GM20431 (cell line): ENCODE measurements around the gene GPC6.
"Not testable (repeated sequence)": the region's sequence is repeated elsewhere in the genome, so short reads cannot be mapped to it uniquely, and the experiment has no call there.

Experiments used
- in situ Hi-C: fragments of 300-500 bp; cut with MseI, MboI; formaldehyde crosslinking; loops from one replicate; pipeline ENCODE4 v1.15.0; 2020; ENCODE audit warnings: low sequenced_read_pairs; ENCODE audit not compliant: unreplicated experiment

The GPC6 gene

GRCh38 chr13:93309886-93310523 lies 83.4 kb downstream of the GPC6 start:
- in situ Hi-C loops, result no loop called here

DNA sequence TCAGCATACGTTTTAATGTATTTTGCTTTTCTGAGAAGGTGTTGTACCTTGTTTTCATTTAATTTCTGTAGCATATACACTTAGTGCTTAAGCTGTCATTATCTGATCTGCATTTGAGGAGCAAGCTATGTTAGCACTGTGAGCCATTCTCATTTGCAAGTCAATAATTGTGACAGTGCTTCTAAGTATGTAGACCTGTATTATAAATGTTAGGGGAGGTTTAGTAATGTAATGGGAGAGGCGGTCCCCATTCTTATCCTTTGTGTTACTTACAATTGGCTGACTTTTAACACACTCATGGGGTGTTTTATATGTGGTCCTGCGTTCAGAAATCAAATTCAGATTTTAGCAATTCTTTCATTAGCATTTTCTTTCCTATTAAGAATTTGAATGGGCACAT lies 90.2 kb downstream of the GPC6 start:
- in situ Hi-C loops, result no loop called here

DNA sequence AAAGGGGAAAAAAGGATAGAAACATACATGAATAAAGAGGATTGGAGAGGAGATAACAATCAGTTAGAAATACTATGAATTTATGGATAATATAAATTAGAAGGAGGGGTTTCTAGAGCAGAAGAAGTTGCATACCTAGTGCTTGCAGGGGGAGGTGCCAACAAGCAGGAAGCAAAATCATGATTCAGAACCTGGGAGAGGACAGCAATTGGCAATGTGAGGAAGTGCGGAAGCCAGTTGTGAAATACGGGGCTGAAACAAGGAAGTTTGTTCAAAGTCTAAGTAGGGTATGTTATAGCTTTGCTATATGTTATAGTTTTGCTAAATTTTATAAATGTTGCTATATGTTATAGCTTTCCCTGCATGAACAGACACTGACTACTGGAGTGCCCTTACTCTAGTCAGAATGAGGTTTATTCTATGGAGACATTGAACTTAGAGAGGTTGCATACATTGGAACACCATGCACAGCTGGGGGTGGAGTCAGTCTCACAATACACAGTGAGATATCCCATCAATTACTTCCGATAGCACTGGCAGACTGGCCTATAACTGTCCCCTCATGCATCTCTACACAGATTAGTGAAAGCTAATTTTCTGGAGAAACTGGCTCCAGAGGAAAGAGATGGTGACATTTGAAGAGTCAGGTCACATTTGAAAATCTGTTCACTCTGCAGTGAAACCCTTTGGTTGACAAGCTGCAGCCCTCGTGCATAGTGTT lies 92.1 kb downstream of the GPC6 start:
- in situ Hi-C loops, result no loop called here

DNA sequence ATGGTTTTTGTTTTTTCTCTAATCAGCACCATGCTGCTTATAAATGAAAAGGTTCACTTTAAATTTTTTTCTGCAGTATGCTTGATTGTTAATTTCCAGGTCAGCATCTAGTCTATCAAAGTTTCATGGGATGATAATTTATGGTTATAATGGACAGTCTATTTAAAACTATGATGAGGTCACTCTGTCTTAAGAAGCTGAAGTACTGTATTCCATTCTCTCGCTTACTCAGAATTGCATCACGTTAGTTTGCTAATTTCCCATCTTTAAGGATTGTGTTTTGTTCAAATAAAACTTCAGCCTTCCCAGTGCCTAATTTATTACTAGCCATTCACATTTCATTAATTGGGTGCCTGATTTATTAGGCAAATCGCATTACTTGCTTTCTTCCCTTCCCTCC lies 94.3 kb downstream of the GPC6 start:
- in situ Hi-C loops, result no loop called here

DNA sequence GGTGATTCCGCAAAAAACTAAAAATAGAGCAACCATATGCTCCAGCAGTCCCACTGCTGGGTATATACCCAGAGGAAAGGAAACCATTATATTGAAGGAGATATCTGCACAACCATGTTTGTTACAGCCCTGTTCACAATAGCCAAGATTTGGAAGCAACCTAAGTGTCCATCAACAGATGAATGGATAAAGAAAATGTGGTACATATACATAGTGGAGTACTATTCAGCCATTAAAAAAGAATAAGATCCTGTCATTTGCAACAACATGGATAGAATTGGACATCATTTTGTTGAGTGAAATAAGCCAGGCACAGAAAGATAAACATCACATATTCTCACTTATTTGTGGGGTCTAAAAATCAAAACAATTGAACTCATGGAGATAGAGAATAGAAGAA lies 97.3 kb downstream of the GPC6 start:
- in situ Hi-C loops, result not testable (repeated sequence)

DNA sequence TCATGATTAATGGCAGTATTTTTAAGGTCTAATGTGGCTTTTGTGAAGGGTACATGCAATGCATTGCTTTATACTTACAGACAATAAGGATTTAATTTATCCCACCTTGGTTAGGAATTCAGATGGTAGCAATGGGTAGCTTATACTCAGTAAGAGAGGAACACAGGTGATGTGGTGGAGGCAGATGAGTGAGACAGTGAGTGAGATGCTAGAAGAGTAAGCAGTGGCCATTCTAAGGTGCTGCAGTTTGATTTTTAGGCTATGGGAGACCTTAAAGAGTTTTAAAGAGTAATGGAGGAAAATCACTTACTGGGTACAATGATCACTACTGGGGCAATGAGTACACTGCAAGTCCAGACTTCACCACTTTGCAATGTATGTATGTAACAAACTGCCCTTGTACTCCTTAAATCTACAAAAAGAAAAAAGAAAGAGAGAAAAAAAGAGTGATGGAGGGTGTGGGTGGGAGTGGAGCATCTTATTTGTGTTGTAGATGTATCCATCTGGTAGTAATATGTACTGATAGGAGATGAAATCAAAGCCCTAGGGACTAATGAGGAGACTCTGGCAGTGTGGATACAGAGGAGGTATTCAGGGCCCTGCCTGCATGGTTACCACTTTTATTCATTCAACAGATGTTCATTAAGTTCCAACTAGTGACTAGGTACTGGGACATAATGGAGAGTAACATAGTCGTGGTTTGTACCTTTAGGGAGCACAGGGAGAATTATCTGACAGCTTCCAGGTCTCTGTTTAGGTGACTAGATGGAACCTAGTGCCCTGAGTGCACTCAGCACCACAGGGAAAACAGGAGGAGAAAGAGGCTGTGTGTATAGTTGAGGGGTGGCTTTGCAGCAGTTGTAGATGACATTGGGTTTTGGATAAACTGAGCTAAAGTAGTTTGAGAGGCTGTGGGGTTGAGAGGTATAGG lies 99.0 kb downstream of the GPC6 start:
- in situ Hi-C loops, result no loop called here

DNA sequence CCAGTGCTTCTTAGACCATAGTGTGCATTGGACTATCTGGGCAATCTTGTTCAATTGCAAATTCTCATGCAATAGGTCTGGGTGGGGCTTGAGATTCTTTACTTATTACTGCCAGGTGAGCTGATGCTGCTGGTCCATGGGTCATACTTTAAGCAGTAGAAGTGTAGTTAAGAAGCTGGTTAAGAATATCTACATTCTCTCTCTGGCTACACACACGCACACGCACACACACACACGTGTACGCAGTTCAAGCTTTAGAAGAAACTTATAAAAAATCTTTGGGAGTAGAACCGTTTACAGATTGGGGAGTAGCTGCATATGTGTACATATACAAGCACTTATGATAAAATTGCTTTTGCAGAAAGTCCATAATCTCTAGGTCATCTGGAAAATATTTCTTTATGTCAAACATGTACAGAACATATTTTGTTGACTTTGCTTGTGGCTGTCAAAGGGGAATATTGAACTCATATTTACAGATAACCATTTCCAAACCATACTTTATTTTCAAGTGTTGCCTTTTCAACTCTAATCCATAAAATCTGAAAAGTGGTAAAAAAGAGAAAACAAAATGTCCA lies 99.7 kb downstream of the GPC6 start:
- in situ Hi-C loops, result no loop called here

DNA sequence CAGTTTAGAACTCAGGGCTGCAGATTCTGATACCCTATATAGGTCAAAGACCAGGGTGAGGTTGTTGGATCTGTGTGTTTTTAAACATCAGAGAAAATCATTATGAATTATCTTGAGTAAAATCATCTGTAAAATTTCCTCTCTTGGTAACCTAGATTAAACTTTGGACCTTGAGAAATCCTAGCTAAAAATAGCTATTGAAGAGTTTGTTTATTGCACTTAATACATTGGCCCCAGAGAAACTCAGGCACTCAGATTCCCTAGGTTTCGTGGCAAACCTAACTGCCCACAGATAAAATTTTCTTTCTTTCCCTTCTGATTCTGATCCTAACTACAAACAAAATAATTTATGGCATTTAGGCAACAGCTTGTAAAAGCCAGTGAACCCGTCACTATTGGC lies 102.3 kb downstream of the GPC6 start:
- in situ Hi-C loops, result no loop called here

GRCh38 chr13:93336728-93337127 lies 110.1 kb downstream of the GPC6 start:
- in situ Hi-C loops, result no loop called here

GRCh38 chr13:93338030-93338429 lies 111.4 kb downstream of the GPC6 start:
- in situ Hi-C loops, result no loop called here

DNA sequence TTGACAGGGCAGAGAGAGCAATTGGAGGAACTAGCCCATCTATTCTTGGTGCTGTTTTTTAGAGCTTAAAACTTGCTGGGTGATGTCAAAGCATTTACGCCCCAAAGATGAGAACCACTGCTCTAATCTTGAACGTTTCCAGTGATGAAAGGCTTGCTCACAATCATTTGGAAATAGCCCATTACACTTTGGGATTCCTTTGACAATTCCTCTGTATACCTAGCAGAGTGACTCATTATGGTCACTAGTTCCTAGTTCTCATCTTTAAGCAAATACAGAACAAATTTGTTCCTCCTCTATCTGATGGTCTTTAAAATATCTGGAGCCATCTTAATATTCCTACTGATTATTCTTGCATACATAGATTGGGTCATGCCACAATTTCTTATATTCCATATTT lies 112.3 kb downstream of the GPC6 start:
- in situ Hi-C loops, result no loop called here

DNA sequence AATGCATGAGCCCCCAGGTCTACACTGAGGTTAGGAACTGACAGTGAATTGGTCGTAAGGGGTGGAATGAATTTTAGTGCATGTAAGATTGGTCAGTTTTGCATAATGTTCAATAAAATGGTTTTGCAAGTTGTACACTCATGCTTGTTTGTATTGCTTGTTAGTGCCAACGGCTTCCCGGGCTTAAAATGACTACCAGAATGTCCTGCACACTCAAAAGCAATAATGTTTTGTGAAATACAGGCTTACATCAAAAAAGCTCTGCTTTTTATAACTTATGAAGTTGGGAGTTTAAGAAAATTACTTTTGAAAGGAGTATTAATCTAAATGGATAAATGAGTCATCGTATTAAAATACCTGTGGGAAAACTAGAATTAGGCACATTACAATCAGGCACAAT lies 112.9 kb downstream of the GPC6 start:
- in situ Hi-C loops, result no loop called here

DNA sequence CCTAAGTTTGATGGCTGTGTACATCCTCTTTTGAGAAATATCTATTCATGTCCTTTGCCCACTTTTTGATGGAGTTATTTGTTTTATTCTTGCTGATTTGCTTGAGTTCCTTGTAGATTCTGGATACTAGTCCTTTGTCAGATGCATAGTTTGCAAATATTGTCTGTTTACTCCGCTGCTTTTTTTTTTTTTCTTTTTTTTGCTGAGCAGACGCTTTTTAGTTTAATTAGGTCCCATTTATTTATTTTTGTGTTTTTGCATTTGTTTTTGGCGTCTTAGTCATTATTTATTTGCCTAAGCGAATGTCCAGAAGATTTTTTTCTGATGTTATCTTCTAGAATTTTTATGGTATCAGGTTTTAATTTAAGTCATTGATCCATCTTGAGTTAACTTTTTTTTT lies 114.9 kb downstream of the GPC6 start:
- in situ Hi-C loops, result no loop called here

- in situ Hi-C loops, result no loop called here
Measured at GRCh38 chr13:93343097-93343496, 116.5 kb downstream of the GPC6 start.

GRCh38 chr13:93344048-93344705 lies 117.6 kb downstream of the GPC6 start:
- in situ Hi-C loops, result no loop called here

GRCh38 chr13:93345024-93345423 lies 118.4 kb downstream of the GPC6 start:
- in situ Hi-C loops, result no loop called here

- in situ Hi-C loops, result no loop called here
Measured at GRCh38 chr13:93345770-93346169, 119.2 kb downstream of the GPC6 start.

- in situ Hi-C loops, result no loop called here
Measured at GRCh38 chr13:93352616-93353015, 126.0 kb downstream of the GPC6 start.

GRCh38 chr13:93355094-93355493 lies 128.5 kb downstream of the GPC6 start:
- in situ Hi-C loops, result no loop called here

DNA sequence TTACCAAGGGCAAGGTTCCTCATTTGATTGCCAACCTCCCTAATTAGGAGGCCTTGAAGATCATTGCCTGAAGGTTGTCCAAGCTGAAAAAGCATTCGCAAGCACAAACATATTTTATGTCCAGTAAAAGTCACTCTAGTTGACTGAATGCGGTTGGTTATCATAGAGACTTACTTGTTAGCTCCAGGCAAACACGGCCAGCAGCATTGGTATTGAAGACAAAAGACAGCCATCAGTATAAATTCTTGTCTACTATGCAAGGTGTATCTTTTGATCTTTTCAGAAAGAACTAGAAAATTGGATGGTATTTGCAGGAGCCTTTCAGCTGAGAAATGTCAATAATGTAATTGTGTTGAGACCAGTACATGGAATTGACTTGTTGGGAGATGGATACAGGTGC lies 129.9 kb downstream of the GPC6 start:
- in situ Hi-C loops, result no loop called here
